ENCODE results near the gene NCOA7.

- TF ChIP-seq POLR2A (IDR thresholded peaks at IDR 0.05; ENCODE audit: low read depth, low read length), result no peak
- no peak for TF ChIP-seq SPI1 (IDR thresholded peaks at IDR 0.05; ENCODE audit: low read depth, low read length)
- no peak for TF ChIP-seq POLR2AphosphoS5 (IDR thresholded peaks at IDR 0.05; ENCODE audit: low read depth, low read length)
- no peak for TF ChIP-seq TAF1 (IDR thresholded peaks at IDR 0.05; ENCODE audit: low read depth, low read length)
Observed at GRCh38 chr6:125853756-125854155, 63.0 kb downstream of the NCOA7 start.

All from GM12891 (cell line).